ENCODE data around the gene GRK1.

Gene GRK1

GRCh38 chr13:113632706-113633484, 34.1 kb upstream of the GRK1 start:
- DNase-seq (ENCODE audit: low read depth in 2 of 2), result no peak

GRCh38 chr13:113633485-113633873, 33.5 kb upstream of the GRK1 start:
- DNase-seq (ENCODE audit: low read depth in 2 of 2), result no peak

- no peak for DNase-seq (ENCODE audit: low read depth in 2 of 2)
Observed at GRCh38 chr13:113634279-113635047, 32.6 kb upstream of the GRK1 start.

GRCh38 chr13:113635048-113635420, 32.0 kb upstream of the GRK1 start:
- DNase-seq (ENCODE audit: low read depth in 2 of 2), result no peak

- no peak for DNase-seq (ENCODE audit: low read depth in 2 of 2)
Observed at GRCh38 chr13:113635709-113636108, 31.3 kb upstream of the GRK1 start.

GRCh38 chr13:113636266-113636963, 30.6 kb upstream of the GRK1 start:
- no peak for DNase-seq (ENCODE audit: low read depth in 2 of 2)

- no peak for DNase-seq (ENCODE audit: low read depth in 2 of 2)
Observed at GRCh38 chr13:113637262-113638160, 29.5 kb upstream of the GRK1 start.

- no peak for DNase-seq (ENCODE audit: low read depth in 2 of 2)
Observed at GRCh38 chr13:113638173-113638746, 28.8 kb upstream of the GRK1 start.

- no peak for DNase-seq (ENCODE audit: low read depth in 2 of 2)
Observed at GRCh38 chr13:113638806-113639205, 28.2 kb upstream of the GRK1 start.

- no peak for DNase-seq (ENCODE audit: low read depth in 2 of 2)
Observed at GRCh38 chr13:113639616-113640262, 27.3 kb upstream of the GRK1 start.

GRCh38 chr13:113641426-113641825, 25.6 kb upstream of the GRK1 start:
- no peak for DNase-seq (ENCODE audit: low read depth in 2 of 2)

- DNase-seq (ENCODE audit: low read depth in 2 of 2), result no peak
Observed at GRCh38 chr13:113642563-113642962, 24.5 kb upstream of the GRK1 start.

GRCh38 chr13:113643593-113643992, 23.4 kb upstream of the GRK1 start:
- no peak for DNase-seq (ENCODE audit: low read depth in 2 of 2)

GRCh38 chr13:113644800-113645199, 22.2 kb upstream of the GRK1 start:
- no peak for DNase-seq (ENCODE audit: low read depth in 2 of 2)

GRCh38 chr13:113645329-113645728, 21.7 kb upstream of the GRK1 start:
- DNase-seq (ENCODE audit: low read depth in 2 of 2), result no peak

- no peak for DNase-seq (ENCODE audit: low read depth in 2 of 2)
Observed at GRCh38 chr13:113646376-113646775, 20.6 kb upstream of the GRK1 start.

- no peak for DNase-seq (ENCODE audit: low read depth in 2 of 2)
Observed at GRCh38 chr13:113646921-113647340, 20.1 kb upstream of the GRK1 start.

- no peak for DNase-seq (ENCODE audit: low read depth in 2 of 2)
Observed at GRCh38 chr13:113647351-113648215, 19.4 kb upstream of the GRK1 start.

- DNase-seq (ENCODE audit: low read depth in 2 of 2), result no peak
Observed at GRCh38 chr13:113648216-113648610, 18.8 kb upstream of the GRK1 start.

- no peak for DNase-seq (ENCODE audit: low read depth in 2 of 2)
Observed at GRCh38 chr13:113649212-113649611, 17.8 kb upstream of the GRK1 start.
